ENCODE results near the gene MLPH. TPM values are rescaled to one million over a fixed set of nuclear protein-coding genes. Genes with fewer than 3 reads are reported as not detected.

MLPH gene
- total and polyA plus RNA-seq, 2 of the 4 experiments (the other 2 are of a cell fraction) = 13.8 to 21.6 TPM

GRCh38 chr2:237564526-237565131 is 77.6 kb downstream of the MLPH start:
- no peak overlapping the region for H4K91ac ChIP-seq (ENCODE audit: insufficient read depth, low read depth, low read length)
- H2BK20ac ChIP-seq (ENCODE audit: low read depth, low read length) = no peak overlapping the region
- H3K4me3 ChIP-seq (ENCODE audit: insufficient read depth, low read depth, low read length) = no peak overlapping the region
- H3K4me2 ChIP-seq (ENCODE audit: low read depth, low read length) = no peak overlapping the region
- H4K8ac ChIP-seq (ENCODE audit: low read depth in 2 of 2, low read length in 2 of 2) = no peak overlapping the region
- H3K36me3 ChIP-seq (ENCODE audit: control insufficient read depth, insufficient read depth, low read length) = no peaks in the 10 kb centered on the region
- H3K56ac ChIP-seq (ENCODE audit: extremely low read depth, insufficient read depth, low read length) = no peak overlapping the region
- POLR2A ChIA-PET (ENCODE audit: unreplicated experiment) = interaction anchor here (0.5 kb wide), 1 partner anchor 89 kb away, joined by 4 read pairs; no protein-coding TSS in a partner anchor
- no peak overlapping the region for H2AK5ac ChIP-seq (ENCODE audit: low read depth, low read length)
- dilution Hi-C loops (cut with HindIII; ENCODE audit: low sequenced_read_pairs, unreplicated experiment) (no loop called here), intact Hi-C loops (cut with micrococcal nuclease) (no loop called here), in situ Hi-C loops (cut with MboI; ENCODE audit: low sequenced_read_pairs) (loop anchor here (25.0 kb wide), 2 partner anchors 1052 to 1227 kb away; a partner anchor contains a TSS)
- H3K27ac ChIP-seq (ENCODE audit: insufficient read depth, low read length) = no peak overlapping the region
- no peaks in the 10 kb centered on the region for H4K20me1 ChIP-seq (ENCODE audit: insufficient read depth, low read length)
- no peak overlapping the region for H2BK5ac ChIP-seq (ENCODE audit: low read depth, low read length, poor library complexity, severe bottlenecking)
- BruUV-seq (replicated peaks) = no TSS peak
- TF ChIP-seq FOS (IDR thresholded peaks at IDR 0.05; ENCODE audit: low read depth, low read length) = no peak
- no peak for TF ChIP-seq MAFK (IDR thresholded peaks at IDR 0.05; ENCODE audit: low read depth, low read length)
- no peak for TF ChIP-seq MAZ (IDR thresholded peaks at IDR 0.05; ENCODE audit: borderline replicate concordance, low read depth, low read length)
- no peak for TF ChIP-seq USF2 (IDR thresholded peaks at IDR 0.05; ENCODE audit: low read depth, low read length)
- TF ChIP-seq CTCF (conservative IDR thresholded peaks at IDR 0.05; ENCODE audit: low read depth, low read length) = no peak
- no peak for TF ChIP-seq SMC3 (IDR thresholded peaks at IDR 0.05; ENCODE audit: low read depth, low read length)
- no peak for TF ChIP-seq RCOR1 (IDR thresholded peaks at IDR 0.05; ENCODE audit: insufficient replicate concordance, low read length)
- TF ChIP-seq NFE2L2 (IDR thresholded peaks at IDR 0.05; ENCODE audit: low read depth, low read length) = no peak
- no peaks in the 10 kb centered on the region for H3K4me1 ChIP-seq (ENCODE audit: control insufficient read depth, insufficient read depth, low read length)
- H3K4ac ChIP-seq (ENCODE audit: low read depth, low read length) = no peak overlapping the region
- 0 out of 2 replicates have a peak, but pooled peaks cover 3% of the 10 kb centered on the region for H3K9me1 ChIP-seq (ENCODE audit: insufficient read depth, low read length)
- WGBS, 2 experiments (ENCODE audit: extremely low coverage in 2 of 2, insufficient read length in 1 of 2) = 90% methylated on average over 4 of the region's 14 CpGs; no CpG with 5 or more reads in 1 of the 2 experiments
- CTCF ChIA-PET = no interaction called here
- H3K9me3 ChIP-seq (ENCODE audit: control insufficient read depth, insufficient read depth, low read length) = no peaks in the 10 kb centered on the region; the same call in 1 of the 2 replicates
- ATAC-seq (ENCODE audit: low read depth) = no peak
- no peak for DNase-seq
- H2AFZ ChIP-seq (replicated peaks; ENCODE audit: low read length, poor library complexity) = no peak overlapping the region
- H4K5ac ChIP-seq (ENCODE audit: low read depth, low read length) = no peak overlapping the region
- no peak overlapping the region for H3K18ac ChIP-seq (ENCODE audit: low read depth, low read length)
- no peak overlapping the region for H3K14ac ChIP-seq (replicated peaks; ENCODE audit: low read depth, low read length)
- H3K9ac ChIP-seq (ENCODE audit: low read depth, low read length) = no peak overlapping the region
- no peak overlapping the region for H2AK9ac ChIP-seq (replicated peaks; ENCODE audit: low read depth, low read length, poor library complexity)
- no peak overlapping the region for H3K23ac ChIP-seq (ENCODE audit: low read depth, low read length)
- no peaks in the 10 kb centered on the region for H3K79me1 ChIP-seq (ENCODE audit: low read depth in 1 of 2, low read length in 2 of 2)
- H2BK15ac ChIP-seq (ENCODE audit: low read depth, low read length) = no peak overlapping the region
- H2BK120ac ChIP-seq (ENCODE audit: low read depth, low read length) = no peak overlapping the region
- H3K27me3 ChIP-seq (ENCODE audit: control insufficient read depth, insufficient read depth, low read length) = peaks cover 2% of the 10 kb centered on the region; the same call in 1 of the 2 replicates

Data from IMR-90 (cell line).